K562 (cell line): ENCODE data around the gene DNMT3A. TPM values are rescaled to one million over a fixed set of nuclear protein-coding genes. Genes with fewer than 3 reads are reported as not detected.

Experiments used
- ATAC-seq: fragments of 200-7000 bp; cut with Tn5 transposase; 3 replicates; pipeline ENCODE4 v1.9.1; 2020; ENCODE audit warnings: moderate library complexity
- BruUV-seq: library from RNA; stranded (reverse); fragments of 400-500 nt; replicated peaks from 2 replicates; lab custom pipeline; 2021; lab: Mats Ljungman, UMichigan
- CTCF ChIA-PET: fragments of 300-600 bp; formaldehyde crosslinking; extraction: SDS; loops from one replicate; lab custom pipeline; 2021; ENCODE audit warnings: low intra/inter-chr PET ratio; lab: Yijun Ruan, JAX
- POLR2A ChIA-PET: fragments of 300-600, 350-650 bp; sonication (Branson Sonifier 250); formaldehyde crosslinking; extraction: SDS; loops from one replicate; lab custom pipeline; 2021; ENCODE audit warnings: antibody characterized with exemption, inconsistent platforms; lab: Yijun Ruan, JAX
- DNase-seq, 4 experiments: peaks; one replicate each; pipeline versions ENCODE4 v3.0.0 to v3.0.0-alpha.2; 2011 to 2018; ENCODE audit warnings: low spot score in 3 of 4, mixed read lengths in 3 of 4; ENCODE audit errors: extremely low read depth in 1 of 4
- FAIRE-seq: peaks from 2 replicates; lab custom pipeline; 2011; peaks lifted over from hg19 to GRCh38; lab: Jason Lieb, UNC
- H2AFZ ChIP-seq: 2 replicates; pipeline ENCODE4 v1.6.0; 2011; ENCODE audit warnings: low read depth, low read length, control low read depth, inconsistent platforms
- H3K27ac ChIP-seq: fragments of 200-600 bp; 3 replicates; pipeline ENCODE4 v1.8.0; 2011; ENCODE audit warnings: low read depth, mild to moderate bottlenecking, control low read depth, inconsistent platforms, low read length, moderate library complexity, mixed read lengths; ENCODE audit errors: extremely low read depth
- H3K27me3 ChIP-seq, 2 experiments: fragments of 300-600 bp in 1 of 2; 2 replicates in 1 of 2; 3 replicates in 1 of 2; pipeline versions ENCODE4 v1.6.0 to v1.8.0; 2011; ENCODE audit warnings: inconsistent platforms in 2 of 2, low read length in 2 of 2, mild to moderate bottlenecking in 1 of 2, mixed read lengths in 1 of 2, moderate library complexity in 1 of 2; ENCODE audit not compliant: control insufficient read depth in 2 of 2, insufficient read depth in 2 of 2
- H3K36me3 ChIP-seq: fragments of 300-600 bp; 3 replicates; pipeline ENCODE4 v1.8.0; 2011; ENCODE audit warnings: mild to moderate bottlenecking, low read length, inconsistent platforms; ENCODE audit not compliant: control insufficient read depth, insufficient read depth
- H3K4me1 ChIP-seq, 2 experiments: fragments of 200-600 bp in 1 of 2; replicated peaks in 1 of 2; 2 replicates in 1 of 2; 3 replicates in 1 of 2; pipeline versions ENCODE4 v1.5.1 to v1.8.0; 2011; ENCODE audit warnings: inconsistent platforms in 2 of 2, low read length in 2 of 2, mild to moderate bottlenecking in 1 of 2, mixed read lengths in 1 of 2, moderate library complexity in 1 of 2; ENCODE audit not compliant: control insufficient read depth in 2 of 2, insufficient read depth in 2 of 2
- H3K4me2 ChIP-seq: 2 replicates; pipeline ENCODE4 v1.6.1; 2011; ENCODE audit warnings: low read length, control low read depth, inconsistent platforms, mixed read lengths; ENCODE audit not compliant: insufficient read depth
- H3K4me3 ChIP-seq: fragments of 200-600 bp; sonication (generic), shearing (Covaris generic); 2 replicates; pipeline ENCODE4 v1.5.1; 2016; ENCODE audit warnings: control low read depth, inconsistent platforms
- H3K79me2 ChIP-seq: fragments of 200-600 bp; 3 replicates; pipeline ENCODE4 v1.8.0; 2011; ENCODE audit warnings: low read length, inconsistent platforms; ENCODE audit not compliant: control insufficient read depth, insufficient read depth
- H3K9ac ChIP-seq, 2 experiments: 2 replicates each; pipeline versions ENCODE4 v1.6.0 to v1.6.1; 2011; ENCODE audit warnings: low read depth in 2 of 2, low read length in 2 of 2, control low read depth in 1 of 2, inconsistent platforms in 1 of 2, mild to moderate bottlenecking in 1 of 2, mixed read lengths in 1 of 2; ENCODE audit not compliant: insufficient read depth in 1 of 2
- H3K9me1 ChIP-seq: one replicate; pipeline ENCODE4 v1.6.0; 2011; ENCODE audit warnings: inconsistent platforms, mild to moderate bottlenecking, low read length, moderate library complexity; ENCODE audit not compliant: control insufficient read depth, insufficient read depth
- H3K9me3 ChIP-seq: replicated peaks from 2 replicates; pipeline ENCODE4 v1.5.1; 2011; ENCODE audit warnings: low read depth, low read length, inconsistent platforms; ENCODE audit not compliant: control insufficient read depth, insufficient read depth
- H4K20me1 ChIP-seq: replicated peaks from 2 replicates; pipeline ENCODE4 v1.6.1; 2011; ENCODE audit warnings: low read length, inconsistent platforms, mixed read lengths; ENCODE audit not compliant: control insufficient read depth, insufficient read depth
- CREM ChIP-seq: IDR thresholded peaks from 2 replicates; pipeline ENCODE4 v1.6.1; 2014; ENCODE audit warnings: antibody characterized with exemption, low read depth
- HNRNPL ChIP-seq: fragments of 200-400 bp; formaldehyde crosslinking; IDR thresholded peaks from 2 replicates; pipeline ENCODE4 v1.6.1; 2017; ENCODE audit warnings: low read depth, mild to moderate bottlenecking, low read length
- MAFG ChIP-seq: fragments of 450-650 bp; conservative IDR thresholded peaks from 2 replicates; pipeline ENCODE4 v1.6.1; 2016; ENCODE audit warnings: missing genetic modification characterization, missing compliant biosample characterization
- MYC ChIP-seq, 2 experiments: fragments of 250-450 bp in 1 of 2; sonication (Bioruptor Pico) in 1 of 2; IDR thresholded peaks; 2 replicates each; pipeline versions ENCODE4 v1.5.1 to v1.6.1; 2012 to 2021; ENCODE audit warnings: low read depth in 2 of 2, borderline replicate concordance in 1 of 2, improper control_type of control experiment in 1 of 2, low read length in 1 of 2, mild to moderate bottlenecking in 1 of 2, moderate library complexity in 1 of 2
- RBM15 ChIP-seq: fragments of 200-400 bp; formaldehyde crosslinking; IDR thresholded peaks from 2 replicates; pipeline ENCODE4 v1.6.1; 2018; ENCODE audit warnings: mild to moderate bottlenecking, low read length, moderate library complexity; ENCODE audit not compliant: insufficient read depth
- SPI1 ChIP-seq: IDR thresholded peaks from 2 replicates; pipeline ENCODE4 v1.6.1; 2011; ENCODE audit warnings: low read depth, low read length, control low read depth, borderline replicate concordance
- WGBS: fragments of 100-300 bp; shearing (Covaris generic); methylation state at CpG from one replicate; pipeline ENCODE4 v1.1.6; 2016; ENCODE audit warnings: low coverage, mixed read lengths; ENCODE audit not compliant: insufficient coverage; ENCODE audit errors: missing lambda C conversion rate; 5-methylcytosine and 5-hydroxymethylcytosine counted together
- in situ Hi-C: fragments of 300-500 bp; cut with MboI; formaldehyde crosslinking; loops from 4 replicates; pipeline ENCODE4 v1.15.0; 2018; ENCODE audit warnings: inconsistent platforms, mixed read lengths
- intact Hi-C: fragments of 100-400 bp; cut with micrococcal nuclease; formaldehyde crosslinking; loops from 2 replicates; pipeline ENCODE4 v1.14.2; 2022
- polyA plus RNA-seq, 8 experiments: library from polyadenylated mRNA; depleted of rRNA in 4 of 8; stranded (reverse) in 5 of 8; unstranded in 3 of 8; fragments of >200 nt; fragmentation: Nextera tagmentation in 2 of 8; fragmentation: Illumina TruSeq in 1 of 8; extraction: Ambion mirVana in 2 of 8; extraction: Trizol in 1 of 8; gene quantifications; 2 replicates each; pipeline versions ENCODE4 v1.2.1 to v1.2.3, GENCODE V29; 2011 to 2014; ENCODE audit warnings: inconsistent platforms in 1 of 8, missing spikeins in 1 of 8
- total RNA-seq, 7 experiments: library from RNA; depleted of rRNA in 6 of 7; stranded (reverse); fragments of >200 nt in 6 of 7; fragmentation: Illumina TruSeq in 2 of 7; extraction: Trizol in 2 of 7; gene quantifications; 2 replicates each; pipeline versions ENCODE4 v1.2.1 to v1.2.3, GENCODE V29; 2011 to 2021; ENCODE audit warnings: low replicate concordance in 1 of 7
- TF ChIP-seq, protein P1 (sequence below): fragments of 450-650 bp; formaldehyde crosslinking; IDR thresholded peaks from 2 replicates; pipeline ENCODE4 v1.4.0; 2022; ENCODE audit warnings: missing genetic modification characterization
- TF ChIP-seq, protein P2 (sequence below), 2 experiments: IDR thresholded peaks in 1 of 2; conservative IDR thresholded peaks in 1 of 2; 2 replicates each; pipeline ENCODE4 v1.6.1; 2016; ENCODE audit warnings: low read depth in 2 of 2, mild to moderate bottlenecking in 1 of 2, missing compliant biosample characterization in 1 of 2, missing genetic modification characterization in 1 of 2, moderate library complexity in 1 of 2
- TF ChIP-seq, protein P3 (sequence below): sonication (generic); formaldehyde crosslinking; IDR thresholded peaks from 2 replicates; pipeline ENCODE4 v1.8.0; 2023; ENCODE audit warnings: mild to moderate bottlenecking, missing genetic modification reagents

The DNMT3A gene
- total and polyA plus RNA-seq, 9 of the 15 experiments (the other 6 are each of a cell fraction or from before 2014, with no cell fraction given) = 3.0 to 16.0 (median 6.1) TPM

GRCh38 chr2:25362434-25363145, 20.9 kb upstream of the DNMT3A start:
- Histone ChIP-seq H3K27ac (no peak overlapping the region; the same call in 2 of the 3 replicates), H3K79me2 (no peaks in the 10 kb centered on the region), H3K4me3 (no peak overlapping the region; the same call in 1 of the 2 replicates), H3K27me3 (peaks cover 11 to 57% of the 10 kb centered on the region in 2 experiments; a peak in 3 of 5 replicates), H3K9me1 (no peaks in the 10 kb centered on the region), H3K9me3 (no peaks in the 10 kb centered on the region), H3K9ac (peak overlapping the region; percentile 6 to 25; a peak in 2 of 4 replicates), H2AFZ (peak overlapping the region; percentile 88), H3K4me2 (peak overlapping the region; percentile 69), H3K36me3 (no peaks in the 10 kb centered on the region), H4K20me1 (no peaks in the 10 kb centered on the region), H3K4me1 (peaks cover 0 to 9% of the 10 kb centered on the region in 2 experiments; a peak in 3 of 5 replicates)
- DNase-seq = no peak
- FAIRE-seq = peak; percentile 11
- intact Hi-C loops = no loop called here
- WGBS = 37% methylated on average over 21 of the region's 21 CpGs
- peak; percentile 34 for ATAC-seq
- in situ Hi-C loops = no loop called here
- no TSS peak for BruUV-seq
- ChIA-PET CTCF (interaction anchor here (0.6 kb wide), 1 partner anchor 813 kb away, joined by 3 read pairs; no protein-coding TSS in a partner anchor), POLR2A (interaction anchor here (0.6 to 1.6 kb wide), 4 partner anchors 13 to 43 kb away, joined by 3 to 5 read pairs (median 4); no protein-coding TSS in a partner anchor)
- TF ChIP-seq HNRNPL (no peak), RBM15 (no peak), MAFG (tag) (no peak), CREM (peak; percentile 47; the same call in 1 of the 2 replicates), SPI1 (peak; percentile 92), MYC (IDR thresholded peaks at IDR 0.05; ENCODE audit: low read depth, low read length) (peak; percentile 8; the same call in 1 of the 2 replicates), MYC (CRISPR knock-in tag; IDR thresholded peaks at IDR 0.05; ENCODE audit: borderline replicate concordance, low read depth) (no peak)
- TF ChIP-seq, protein P1, sequence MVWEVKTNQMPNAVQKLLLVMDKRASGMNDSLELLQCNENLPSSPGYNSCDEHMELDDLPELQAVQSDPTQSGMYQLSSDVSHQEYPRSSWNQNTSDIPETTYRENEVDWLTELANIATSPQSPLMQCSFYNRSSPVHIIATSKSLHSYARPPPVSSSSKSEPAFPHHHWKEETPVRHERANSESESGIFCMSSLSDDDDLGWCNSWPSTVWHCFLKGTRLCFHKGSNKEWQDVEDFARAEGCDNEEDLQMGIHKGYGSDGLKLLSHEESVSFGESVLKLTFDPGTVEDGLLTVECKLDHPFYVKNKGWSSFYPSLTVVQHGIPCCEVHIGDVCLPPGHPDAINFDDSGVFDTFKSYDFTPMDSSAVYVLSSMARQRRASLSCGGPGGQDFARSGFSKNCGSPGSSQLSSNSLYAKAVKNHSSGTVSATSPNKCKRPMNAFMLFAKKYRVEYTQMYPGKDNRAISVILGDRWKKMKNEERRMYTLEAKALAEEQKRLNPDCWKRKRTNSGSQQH (CRISPR knock-in tag) = no peak
- TF ChIP-seq, protein P2, sequence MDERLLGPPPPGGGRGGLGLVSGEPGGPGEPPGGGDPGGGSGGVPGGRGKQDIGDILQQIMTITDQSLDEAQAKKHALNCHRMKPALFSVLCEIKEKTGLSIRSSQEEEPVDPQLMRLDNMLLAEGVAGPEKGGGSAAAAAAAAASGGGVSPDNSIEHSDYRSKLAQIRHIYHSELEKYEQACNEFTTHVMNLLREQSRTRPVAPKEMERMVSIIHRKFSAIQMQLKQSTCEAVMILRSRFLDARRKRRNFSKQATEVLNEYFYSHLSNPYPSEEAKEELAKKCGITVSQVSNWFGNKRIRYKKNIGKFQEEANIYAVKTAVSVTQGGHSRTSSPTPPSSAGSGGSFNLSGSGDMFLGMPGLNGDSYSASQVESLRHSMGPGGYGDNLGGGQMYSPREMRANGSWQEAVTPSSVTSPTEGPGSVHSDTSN (CRISPR knock-in tag; IDR thresholded peaks at IDR 0.05; ENCODE audit: low read depth) = no peak
- TF ChIP-seq, protein P2 (tag; conservative IDR thresholded peaks at IDR 0.05; ENCODE audit: low read depth) = 0 out of 2 replicates have a peak, but pooled peaks have one; percentile 4
- TF ChIP-seq, protein P3, sequence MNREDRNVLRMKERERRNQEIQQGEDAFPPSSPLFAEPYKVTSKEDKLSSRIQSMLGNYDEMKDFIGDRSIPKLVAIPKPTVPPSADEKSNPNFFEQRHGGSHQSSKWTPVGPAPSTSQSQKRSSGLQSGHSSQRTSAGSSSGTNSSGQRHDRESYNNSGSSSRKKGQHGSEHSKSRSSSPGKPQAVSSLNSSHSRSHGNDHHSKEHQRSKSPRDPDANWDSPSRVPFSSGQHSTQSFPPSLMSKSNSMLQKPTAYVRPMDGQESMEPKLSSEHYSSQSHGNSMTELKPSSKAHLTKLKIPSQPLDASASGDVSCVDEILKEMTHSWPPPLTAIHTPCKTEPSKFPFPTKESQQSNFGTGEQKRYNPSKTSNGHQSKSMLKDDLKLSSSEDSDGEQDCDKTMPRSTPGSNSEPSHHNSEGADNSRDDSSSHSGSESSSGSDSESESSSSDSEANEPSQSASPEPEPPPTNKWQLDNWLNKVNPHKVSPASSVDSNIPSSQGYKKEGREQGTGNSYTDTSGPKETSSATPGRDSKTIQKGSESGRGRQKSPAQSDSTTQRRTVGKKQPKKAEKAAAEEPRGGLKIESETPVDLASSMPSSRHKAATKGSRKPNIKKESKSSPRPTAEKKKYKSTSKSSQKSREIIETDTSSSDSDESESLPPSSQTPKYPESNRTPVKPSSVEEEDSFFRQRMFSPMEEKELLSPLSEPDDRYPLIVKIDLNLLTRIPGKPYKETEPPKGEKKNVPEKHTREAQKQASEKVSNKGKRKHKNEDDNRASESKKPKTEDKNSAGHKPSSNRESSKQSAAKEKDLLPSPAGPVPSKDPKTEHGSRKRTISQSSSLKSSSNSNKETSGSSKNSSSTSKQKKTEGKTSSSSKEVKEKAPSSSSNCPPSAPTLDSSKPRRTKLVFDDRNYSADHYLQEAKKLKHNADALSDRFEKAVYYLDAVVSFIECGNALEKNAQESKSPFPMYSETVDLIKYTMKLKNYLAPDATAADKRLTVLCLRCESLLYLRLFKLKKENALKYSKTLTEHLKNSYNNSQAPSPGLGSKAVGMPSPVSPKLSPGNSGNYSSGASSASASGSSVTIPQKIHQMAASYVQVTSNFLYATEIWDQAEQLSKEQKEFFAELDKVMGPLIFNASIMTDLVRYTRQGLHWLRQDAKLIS (CRISPR knock-in tag) = 0 out of 2 replicates have a peak, but pooled peaks have one; percentile 47
